ENCODE data around the gene ZCCHC14. TPM values are rescaled to one million over a fixed set of nuclear protein-coding genes. Genes with fewer than 3 reads are reported as not detected.
A peak's percentile ranks its signal among the peaks of the same experiment; 100 is the strongest.

Gene ZCCHC14
- 8.2 and 13.2 TPM in 2 replicates for total RNA-seq

- H3K4me3 ChIP-seq (ENCODE audit: low read depth, low read length) = peak within 1 kb of the TSS; percentile 56
- DNase-seq (ENCODE audit: low read depth) = peak; percentile 99
- TF ChIP-seq CTCF (IDR thresholded peaks at IDR 0.05; ENCODE audit: insufficient read depth, low read depth, low read length) = no peak
Measured at GRCh38 chr16:87492721-87493607, at the start of gene ZCCHC14. Gene ZCCHC14 (minus strand): TSS chr16:87493024. CDS start chr16:87492238, 786 bp downstream.

DNA sequence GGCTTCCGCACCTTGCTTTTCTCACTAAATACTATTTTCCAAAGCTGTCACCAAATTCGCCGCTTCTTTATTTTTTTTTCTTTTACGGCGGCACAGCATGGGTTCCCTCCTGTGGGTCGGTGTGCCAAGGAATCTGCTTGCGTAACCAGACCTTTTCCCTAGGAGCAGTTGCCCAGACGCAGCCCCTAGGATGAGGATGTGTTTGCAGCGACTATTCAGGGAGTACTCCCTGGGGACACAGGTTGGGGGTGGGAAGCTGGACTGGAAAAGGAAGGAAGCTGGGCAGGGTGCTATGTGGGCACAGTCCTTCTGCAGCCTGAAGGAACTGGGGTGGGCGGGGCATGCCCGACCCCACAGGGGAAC is 49.0 kb upstream of the ZCCHC14 start:
- peak overlapping the region; percentile 43 for H3K4me3 ChIP-seq (ENCODE audit: low read depth, low read length)
- DNase-seq (ENCODE audit: low read depth) = peak; percentile 80
- TF ChIP-seq CTCF (IDR thresholded peaks at IDR 0.05; ENCODE audit: insufficient read depth, low read depth, low read length) = no peak

- TF ChIP-seq CTCF (IDR thresholded peaks at IDR 0.05; ENCODE audit: insufficient read depth, low read depth, low read length) = no peak
- peak overlapping the region; percentile 43 for H3K4me3 ChIP-seq (ENCODE audit: low read depth, low read length)
- peak; percentile 96 for DNase-seq (ENCODE audit: low read depth)
Measured at GRCh38 chr16:87541147-87541871, 48.5 kb upstream of the ZCCHC14 start.

DNA sequence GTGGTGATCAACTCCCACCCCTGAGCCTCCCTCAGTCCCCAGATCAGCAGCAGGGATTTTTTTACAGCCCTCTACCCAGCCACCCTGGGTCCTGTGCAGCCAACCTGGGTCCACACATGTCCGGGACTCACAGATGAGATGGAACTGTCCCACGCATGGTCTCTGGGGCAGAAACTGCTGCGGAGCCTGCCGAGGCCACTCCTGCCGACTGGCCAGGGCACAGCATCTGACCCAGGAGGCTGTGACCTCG is 48.0 kb upstream of the ZCCHC14 start:
- TF ChIP-seq CTCF (IDR thresholded peaks at IDR 0.05; ENCODE audit: insufficient read depth, low read depth, low read length) = no peak
- DNase-seq (ENCODE audit: low read depth) = no peak
- no peak overlapping the region for H3K4me3 ChIP-seq (ENCODE audit: low read depth, low read length)

GRCh38 chr16:87540072-87540896 is 47.5 kb upstream of the ZCCHC14 start:
- no peak for TF ChIP-seq CTCF (IDR thresholded peaks at IDR 0.05; ENCODE audit: insufficient read depth, low read depth, low read length)
- no peak for DNase-seq (ENCODE audit: low read depth)
- H3K4me3 ChIP-seq (ENCODE audit: low read depth, low read length) = no peak overlapping the region

DNA sequence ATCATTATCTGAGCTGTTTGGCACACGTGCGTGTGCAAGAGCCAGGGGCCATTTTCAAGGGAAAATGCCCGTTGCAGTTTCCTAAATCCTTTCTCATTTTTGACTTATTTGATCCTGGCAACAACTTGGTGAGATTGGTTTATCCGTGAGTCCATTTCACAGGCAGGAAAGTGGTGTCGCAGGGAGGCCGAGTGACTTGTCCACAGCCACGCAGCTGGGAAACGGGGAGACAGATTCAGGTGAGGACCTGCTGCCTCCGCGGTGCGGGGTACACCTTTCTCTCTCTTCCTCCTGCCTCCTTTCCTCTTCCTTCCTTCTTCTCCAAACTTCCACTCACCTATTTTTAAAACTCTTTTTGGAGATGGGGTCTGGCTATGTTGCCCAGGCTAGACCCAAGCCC is 46.3 kb upstream of the ZCCHC14 start:
- no peak for DNase-seq (ENCODE audit: low read depth)
- no peak overlapping the region for H3K4me3 ChIP-seq (ENCODE audit: low read depth, low read length)
- no peak for TF ChIP-seq CTCF (IDR thresholded peaks at IDR 0.05; ENCODE audit: insufficient read depth, low read depth, low read length)

Data from fibroblast of villous mesenchyme (primary cell).